ENCODE results near the gene NAB2.

DNA sequence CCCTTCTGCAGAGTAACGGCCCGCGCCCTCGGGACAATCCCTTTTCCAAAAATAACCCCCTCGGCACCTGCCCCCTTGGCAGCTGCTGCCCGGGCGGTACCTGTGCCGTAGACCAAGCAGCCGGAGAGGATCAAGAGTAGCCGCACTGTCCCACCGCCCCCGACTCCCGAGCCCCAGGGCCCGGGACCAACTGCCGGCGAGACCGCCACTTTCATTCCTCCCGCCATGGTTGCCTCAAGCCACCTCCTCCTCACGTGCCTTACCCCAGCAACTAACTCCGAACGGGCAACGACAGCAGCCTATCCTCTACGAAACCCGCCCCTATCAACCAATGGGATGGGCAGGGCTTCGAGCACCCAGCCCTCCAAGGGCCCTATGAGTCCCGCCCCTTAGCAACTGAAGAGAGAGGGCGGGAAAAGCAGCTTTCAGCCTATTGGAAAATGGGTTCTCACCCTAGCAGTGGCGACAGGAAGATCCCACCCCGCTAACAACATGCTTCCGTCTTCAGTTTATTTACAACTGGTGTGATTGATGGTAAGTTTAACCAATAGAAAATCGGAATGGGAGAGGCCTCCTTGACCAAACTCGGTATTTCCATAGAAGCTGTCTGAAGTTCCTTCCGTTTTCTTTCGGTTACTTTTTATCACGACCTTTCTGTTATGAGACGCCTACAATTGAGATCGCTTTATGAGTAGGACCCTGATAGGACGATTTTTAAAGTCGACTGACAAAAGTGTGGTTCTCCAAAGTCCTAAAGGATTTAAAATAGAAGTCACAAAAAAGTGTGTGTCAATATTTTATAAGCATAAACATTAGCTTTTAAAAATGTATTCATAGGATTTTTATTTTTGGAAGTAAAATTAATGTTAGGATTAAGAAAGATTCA, 10.2 kb upstream of the NAB2 start, which contains the start of gene NEMP1:
- TF ChIP-seq, protein P1, sequence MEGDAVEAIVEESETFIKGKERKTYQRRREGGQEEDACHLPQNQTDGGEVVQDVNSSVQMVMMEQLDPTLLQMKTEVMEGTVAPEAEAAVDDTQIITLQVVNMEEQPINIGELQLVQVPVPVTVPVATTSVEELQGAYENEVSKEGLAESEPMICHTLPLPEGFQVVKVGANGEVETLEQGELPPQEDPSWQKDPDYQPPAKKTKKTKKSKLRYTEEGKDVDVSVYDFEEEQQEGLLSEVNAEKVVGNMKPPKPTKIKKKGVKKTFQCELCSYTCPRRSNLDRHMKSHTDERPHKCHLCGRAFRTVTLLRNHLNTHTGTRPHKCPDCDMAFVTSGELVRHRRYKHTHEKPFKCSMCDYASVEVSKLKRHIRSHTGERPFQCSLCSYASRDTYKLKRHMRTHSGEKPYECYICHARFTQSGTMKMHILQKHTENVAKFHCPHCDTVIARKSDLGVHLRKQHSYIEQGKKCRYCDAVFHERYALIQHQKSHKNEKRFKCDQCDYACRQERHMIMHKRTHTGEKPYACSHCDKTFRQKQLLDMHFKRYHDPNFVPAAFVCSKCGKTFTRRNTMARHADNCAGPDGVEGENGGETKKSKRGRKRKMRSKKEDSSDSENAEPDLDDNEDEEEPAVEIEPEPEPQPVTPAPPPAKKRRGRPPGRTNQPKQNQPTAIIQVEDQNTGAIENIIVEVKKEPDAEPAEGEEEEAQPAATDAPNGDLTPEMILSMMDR (optimal IDR thresholded peaks at IDR 0.05 in 1 of 3, IDR thresholded peaks at IDR 0.05 in 1 of 3, conservative IDR thresholded peaks at IDR 0.05 in 1 of 3; ENCODE audit: extremely low read depth in 1 of 3, insufficient read depth in 2 of 3, low read length in 3 of 3) = no peak
- no peak for TF ChIP-seq EZH2 (IDR thresholded peaks at IDR 0.05; ENCODE audit: low read length)

Measured in keratinocyte (primary cell).